ENCODE results near the gene MAP2K1.
"Not testable (repeated sequence)": the region's sequence is repeated elsewhere in the genome, so short reads cannot be mapped to it uniquely, and the experiment has no call there.

The MAP2K1 gene

GRCh38 chr15:66476535-66476934 lies 89.8 kb downstream of the MAP2K1 start:
- no peak for DNase-seq (ENCODE audit: low read depth)

- no peak for DNase-seq (ENCODE audit: low read depth)
Observed at GRCh38 chr15:66477011-66477410, 90.3 kb downstream of the MAP2K1 start.

- DNase-seq (ENCODE audit: low read depth), result no peak
Observed at GRCh38 chr15:66480267-66480666, 93.6 kb downstream of the MAP2K1 start.

GRCh38 chr15:66481107-66481856 lies 94.6 kb downstream of the MAP2K1 start:
- peak; percentile 24 for DNase-seq (ENCODE audit: low read depth)

- no peak for DNase-seq (ENCODE audit: low read depth)
Observed at GRCh38 chr15:66482539-66482938, 95.8 kb downstream of the MAP2K1 start.

- peak; percentile 68 for DNase-seq (ENCODE audit: low read depth)
Observed at GRCh38 chr15:66483131-66483566, 96.4 kb downstream of the MAP2K1 start.

GRCh38 chr15:66484539-66485112 lies 97.9 kb downstream of the MAP2K1 start:
- no peak for DNase-seq (ENCODE audit: low read depth)

GRCh38 chr15:66486887-66487286 lies 100.2 kb downstream of the MAP2K1 start:
- no peak for DNase-seq (ENCODE audit: low read depth)

- DNase-seq (ENCODE audit: low read depth), result no peak
Observed at GRCh38 chr15:66488525-66488924, 101.8 kb downstream of the MAP2K1 start.

- DNase-seq (ENCODE audit: low read depth), result no peak
Observed at GRCh38 chr15:66489179-66489791, 102.6 kb downstream of the MAP2K1 start.

- DNase-seq (ENCODE audit: low read depth), result no peak
Observed at GRCh38 chr15:66491846-66492245, 105.1 kb downstream of the MAP2K1 start.

GRCh38 chr15:66494262-66494661 lies 107.5 kb downstream of the MAP2K1 start:
- no peak for DNase-seq (ENCODE audit: low read depth)

- DNase-seq (ENCODE audit: low read depth), result no peak
Observed at GRCh38 chr15:66496951-66497501, 110.3 kb downstream of the MAP2K1 start.

- peak; percentile 93 for DNase-seq (ENCODE audit: low read depth)
Observed at GRCh38 chr15:66497502-66498455, 111.1 kb downstream of the MAP2K1 start, which contains the start of gene SNAPC5. TSS of gene SNAPC5 (minus strand) at chr15:66497762. CDS start at chr15:66497731, 31 bp downstream.

GRCh38 chr15:66498501-66499386 lies 112.0 kb downstream of the MAP2K1 start:
- DNase-seq (ENCODE audit: low read depth), result peak; percentile 50

GRCh38 chr15:66500346-66500745 lies 113.6 kb downstream of the MAP2K1 start:
- not testable (repeated sequence) for DNase-seq (ENCODE audit: low read depth)

- DNase-seq (ENCODE audit: low read depth), result no peak
Observed at GRCh38 chr15:66502491-66502890, 115.8 kb downstream of the MAP2K1 start.

GRCh38 chr15:66503041-66503648 lies 116.4 kb downstream of the MAP2K1 start:
- DNase-seq (ENCODE audit: low read depth), result peak; percentile 27

GRCh38 chr15:66503780-66504562 lies 117.3 kb downstream of the MAP2K1 start:
- peak; percentile 19 for DNase-seq (ENCODE audit: low read depth)

Data from EH (cell line).